ENCODE data around the gene GLT8D2.
"Not testable (repeated sequence)": the region's sequence is repeated elsewhere in the genome, so short reads cannot be mapped to it uniquely, and the experiment has no call there.

Gene GLT8D2

DNA sequence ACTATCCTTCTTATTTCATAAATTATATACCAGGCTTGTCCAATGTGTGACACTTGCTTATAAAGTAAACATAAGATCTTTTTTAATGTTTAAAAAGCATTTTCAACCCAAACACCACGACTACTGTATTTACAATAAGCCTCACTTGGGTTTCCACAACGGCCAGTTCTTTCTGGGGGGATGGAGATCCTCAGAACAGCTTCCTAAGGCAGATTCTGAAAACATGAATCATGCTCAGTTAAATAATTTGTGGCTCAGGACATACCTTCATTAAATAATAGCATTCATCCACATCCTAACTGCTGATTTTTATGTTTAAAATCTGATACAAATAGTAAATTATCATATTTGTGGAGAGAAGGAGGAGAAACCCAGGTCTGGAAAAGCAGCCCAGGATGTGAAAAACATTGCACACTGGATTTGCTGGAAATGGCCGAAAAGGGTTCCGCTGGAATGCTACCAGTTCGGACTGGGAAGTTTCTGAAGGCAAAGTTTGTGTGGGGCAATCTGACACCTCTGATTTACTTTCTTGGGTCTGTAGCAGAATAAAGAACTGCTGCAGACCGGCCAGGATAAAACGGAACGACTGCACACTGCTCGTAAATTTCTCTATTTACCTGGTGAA is 597 bp downstream of the GLT8D2 start:
- Histone ChIP-seq H3K9ac (ENCODE audit: low read length) (peak overlapping the region; percentile 76), H3K4me1 (ENCODE audit: control insufficient read depth, insufficient read depth, low read length) (peaks cover 29% of the 10 kb centered on the region), H3K4me3 (ENCODE audit: low read length) (peak overlapping the region; percentile 86), H3K27me3 (replicated peaks; ENCODE audit: control insufficient read depth, insufficient read depth, low read length) (no peaks in the 10 kb centered on the region), H3K9me3 (ENCODE audit: control insufficient read depth, low read length) (no peaks in the 10 kb centered on the region), H3K36me3 (ENCODE audit: control insufficient read depth, insufficient read depth, low read length, severe bottlenecking) (no peaks in the 10 kb centered on the region)
- peak; percentile 72 for DNase-seq (ENCODE audit: low read depth)

DNA sequence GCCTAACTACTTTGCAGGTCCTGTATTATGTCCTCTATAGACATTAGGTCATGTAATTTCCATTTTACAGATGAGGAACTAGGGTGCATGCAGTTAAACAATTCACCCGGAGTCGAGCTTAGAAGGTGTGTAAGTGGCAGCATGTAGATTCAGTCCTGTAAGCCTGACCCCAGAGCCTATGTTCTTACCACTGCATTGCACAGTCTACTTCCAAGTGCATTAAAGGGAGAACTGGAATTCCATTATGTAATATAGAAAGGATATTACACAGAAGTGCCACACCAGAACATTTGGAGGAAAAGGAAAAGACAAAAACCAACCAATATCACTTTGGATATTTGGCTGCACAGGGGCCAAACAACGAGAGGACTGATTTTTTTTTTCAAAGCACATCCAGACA is 1.2 kb downstream of the GLT8D2 start:
- DNase-seq (ENCODE audit: low read depth), result peak; percentile 48
- peak overlapping the region; percentile 76 for H3K9ac ChIP-seq (ENCODE audit: low read length)
- no peaks in the 10 kb centered on the region for H3K9me3 ChIP-seq (ENCODE audit: control insufficient read depth, low read length)
- H3K36me3 ChIP-seq (ENCODE audit: control insufficient read depth, insufficient read depth, low read length, severe bottlenecking), result no peaks in the 10 kb centered on the region
- H3K4me3 ChIP-seq (ENCODE audit: low read length), result peak overlapping the region; percentile 86
- H3K27me3 ChIP-seq (replicated peaks; ENCODE audit: control insufficient read depth, insufficient read depth, low read length), result no peaks in the 10 kb centered on the region
- H3K4me1 ChIP-seq (ENCODE audit: control insufficient read depth, insufficient read depth, low read length), result peaks cover 29% of the 10 kb centered on the region

DNA sequence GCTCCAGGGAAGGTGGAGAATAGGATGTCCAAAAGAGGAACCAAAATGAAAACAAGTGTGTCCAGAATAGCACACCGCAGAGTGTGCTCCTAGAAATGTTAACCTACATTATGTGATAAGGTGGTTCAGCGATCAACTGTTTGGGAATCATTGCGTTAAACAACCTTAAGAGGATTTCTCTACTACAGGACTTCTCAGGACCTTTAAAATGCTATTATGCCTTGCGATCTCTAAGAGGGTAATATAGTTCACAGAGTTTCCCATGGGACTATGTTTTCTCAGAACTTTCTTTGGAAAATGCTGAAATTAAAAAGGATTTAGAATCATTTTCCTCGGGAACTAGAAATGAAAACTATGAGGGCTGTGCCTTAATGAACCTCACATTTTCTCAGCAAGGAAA is 1.8 kb downstream of the GLT8D2 start:
- no peaks in the 10 kb centered on the region for H3K9me3 ChIP-seq (ENCODE audit: control insufficient read depth, low read length)
- H3K4me1 ChIP-seq (ENCODE audit: control insufficient read depth, insufficient read depth, low read length), result peaks cover 29% of the 10 kb centered on the region
- H3K27me3 ChIP-seq (replicated peaks; ENCODE audit: control insufficient read depth, insufficient read depth, low read length), result no peaks in the 10 kb centered on the region
- no peak overlapping the region for H3K9ac ChIP-seq (ENCODE audit: low read length)
- H3K4me3 ChIP-seq (ENCODE audit: low read length), result no peak overlapping the region
- DNase-seq (ENCODE audit: low read depth), result no peak
- H3K36me3 ChIP-seq (ENCODE audit: control insufficient read depth, insufficient read depth, low read length, severe bottlenecking), result no peaks in the 10 kb centered on the region

DNA sequence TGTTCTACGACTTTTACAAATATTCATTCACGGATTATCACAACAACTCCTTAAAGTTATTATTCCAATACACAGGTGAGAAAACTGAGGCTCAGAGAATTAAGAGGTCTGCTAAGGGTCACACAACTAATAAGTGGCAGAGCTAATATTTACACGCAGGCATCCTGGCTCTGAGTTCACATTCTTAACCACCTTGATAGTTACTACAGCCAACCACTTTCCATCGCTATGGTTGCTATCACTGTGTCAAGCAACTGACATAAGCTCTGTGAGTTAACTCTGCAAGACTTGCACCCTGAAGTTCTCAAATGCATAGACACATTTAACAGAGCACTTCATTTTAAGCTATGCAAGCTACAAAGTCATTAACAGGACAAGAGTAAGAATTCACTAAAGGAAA is 3.7 kb downstream of the GLT8D2 start:
- Histone ChIP-seq H3K9me3 (ENCODE audit: control insufficient read depth, low read length) (no peaks in the 10 kb centered on the region), H3K36me3 (ENCODE audit: control insufficient read depth, insufficient read depth, low read length, severe bottlenecking) (no peaks in the 10 kb centered on the region), H3K4me3 (ENCODE audit: low read length) (no peak overlapping the region), H3K27me3 (replicated peaks; ENCODE audit: control insufficient read depth, insufficient read depth, low read length) (no peaks in the 10 kb centered on the region), H3K4me1 (ENCODE audit: control insufficient read depth, insufficient read depth, low read length) (peaks cover 29% of the 10 kb centered on the region), H3K9ac (ENCODE audit: low read length) (no peak overlapping the region)
- DNase-seq (ENCODE audit: low read depth), result no peak

DNA sequence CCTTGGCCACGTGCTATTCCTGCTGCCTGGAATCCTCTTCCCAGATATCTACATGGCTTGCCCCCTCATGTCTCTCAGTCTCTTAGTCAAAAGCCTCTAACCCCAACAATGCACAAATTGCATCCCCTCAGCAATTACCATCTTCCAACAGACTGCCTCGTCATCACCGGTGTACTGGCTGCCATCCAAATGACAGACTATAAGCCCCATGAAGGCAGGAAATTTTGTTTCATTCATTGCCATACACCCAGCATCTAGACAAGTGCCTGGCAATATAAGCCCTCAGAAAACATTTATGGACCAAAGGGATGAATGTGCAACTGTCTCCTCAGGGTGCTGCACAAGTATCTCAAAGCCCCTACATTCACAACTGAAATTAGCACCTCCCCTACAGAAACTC is 5.8 kb downstream of the GLT8D2 start:
- Histone ChIP-seq H3K27me3 (replicated peaks; ENCODE audit: control insufficient read depth, insufficient read depth, low read length) (no peaks in the 10 kb centered on the region), H3K4me3 (ENCODE audit: low read length) (no peak overlapping the region)
- DNase-seq (ENCODE audit: low read depth), result no peak

DNA sequence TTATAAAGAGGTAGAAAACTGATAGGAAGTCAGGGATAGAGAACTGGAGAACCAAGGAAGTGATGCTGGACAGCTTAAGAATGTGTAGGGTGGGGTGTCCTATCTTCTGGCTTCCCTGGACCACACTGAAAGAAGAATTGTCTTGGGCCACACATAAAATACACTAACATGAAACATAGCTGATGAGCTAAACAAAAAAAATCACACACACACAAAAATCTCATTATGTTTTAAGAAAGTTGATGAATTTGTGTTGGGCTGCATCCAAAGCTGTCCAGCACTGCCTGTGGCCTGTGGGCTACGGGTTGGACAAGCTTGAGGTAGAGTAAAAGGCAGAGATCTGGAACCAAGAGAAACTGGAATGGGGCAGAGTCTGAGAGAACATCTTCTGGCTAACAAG is 7.4 kb downstream of the GLT8D2 start:
- H3K4me3 ChIP-seq (ENCODE audit: low read length), result no peak overlapping the region
- peaks cover 2% of the 10 kb centered on the region for H3K4me1 ChIP-seq (ENCODE audit: control insufficient read depth, insufficient read depth, low read length)
- no peaks in the 10 kb centered on the region for H3K27me3 ChIP-seq (replicated peaks; ENCODE audit: control insufficient read depth, insufficient read depth, low read length)
- no peaks in the 10 kb centered on the region for H3K36me3 ChIP-seq (ENCODE audit: control insufficient read depth, insufficient read depth, low read length, severe bottlenecking)
- H3K9ac ChIP-seq (ENCODE audit: low read length), result no peak overlapping the region
- no peak for DNase-seq (ENCODE audit: low read depth)
- no peaks in the 10 kb centered on the region for H3K9me3 ChIP-seq (ENCODE audit: control insufficient read depth, low read length)

More for the DNA sequence above, 5.8 kb downstream of the GLT8D2 start:
- H3K9me3 ChIP-seq (ENCODE audit: control insufficient read depth, low read length), result no peaks in the 10 kb centered on the region
- no peaks in the 10 kb centered on the region for H3K36me3 ChIP-seq (ENCODE audit: control insufficient read depth, insufficient read depth, low read length, severe bottlenecking)
- peaks cover 18% of the 10 kb centered on the region for H3K4me1 ChIP-seq (ENCODE audit: control insufficient read depth, insufficient read depth, low read length)
- H3K9ac ChIP-seq (ENCODE audit: low read length), result no peak overlapping the region

DNA sequence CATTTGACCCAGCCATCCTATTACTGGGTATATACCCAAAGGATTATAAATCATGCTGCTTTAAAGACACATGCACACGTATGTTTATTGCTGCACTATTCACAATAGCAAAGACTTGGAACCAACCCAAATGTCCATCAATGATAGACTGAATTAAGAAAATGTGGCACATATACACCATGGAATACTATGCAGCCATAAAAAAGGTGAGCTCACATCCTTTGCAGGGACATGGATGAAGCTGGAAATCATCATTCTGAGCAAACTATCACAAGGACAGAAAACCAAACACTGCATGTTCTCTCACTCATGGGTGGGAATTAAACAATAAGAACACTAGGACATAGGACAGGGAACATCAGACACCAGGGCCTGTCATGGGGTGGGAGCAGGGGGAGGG is 10.2 kb downstream of the GLT8D2 start:
- H3K9me3 ChIP-seq (ENCODE audit: control insufficient read depth, low read length); H3K36me3 ChIP-seq (ENCODE audit: control insufficient read depth, insufficient read depth, low read length, severe bottlenecking); DNase-seq (ENCODE audit: low read depth); H3K4me3 ChIP-seq (ENCODE audit: low read length); H3K4me1 ChIP-seq (ENCODE audit: control insufficient read depth, insufficient read depth, low read length); H3K27me3 ChIP-seq (replicated peaks; ENCODE audit: control insufficient read depth, insufficient read depth, low read length); H3K9ac ChIP-seq (ENCODE audit: low read length): not testable (repeated sequence)

DNA sequence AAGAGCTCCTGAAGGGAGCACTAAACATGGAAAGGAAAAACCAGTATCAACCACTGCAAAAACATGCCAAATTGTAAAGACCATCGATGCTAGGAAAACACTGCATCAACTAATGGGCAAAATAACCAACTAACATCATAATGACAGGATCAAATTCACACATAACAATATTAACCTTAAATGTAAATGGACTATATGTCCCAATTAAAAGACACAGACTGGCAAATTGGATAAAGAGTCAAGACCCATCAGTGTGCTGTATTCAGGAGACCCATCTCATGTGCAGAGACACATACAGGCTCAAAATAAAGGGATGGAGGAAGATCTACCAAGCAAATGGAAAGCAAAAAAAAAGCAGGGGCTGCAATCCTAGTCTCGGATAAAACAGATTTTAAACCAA is 13.8 kb downstream of the GLT8D2 start:
- H3K4me3 ChIP-seq (ENCODE audit: low read length); H3K27me3 ChIP-seq (replicated peaks; ENCODE audit: control insufficient read depth, insufficient read depth, low read length); H3K9me3 ChIP-seq (ENCODE audit: control insufficient read depth, low read length); H3K4me1 ChIP-seq (ENCODE audit: control insufficient read depth, insufficient read depth, low read length); DNase-seq (ENCODE audit: low read depth); H3K9ac ChIP-seq (ENCODE audit: low read length); H3K36me3 ChIP-seq (ENCODE audit: control insufficient read depth, insufficient read depth, low read length, severe bottlenecking): not testable (repeated sequence)

DNA sequence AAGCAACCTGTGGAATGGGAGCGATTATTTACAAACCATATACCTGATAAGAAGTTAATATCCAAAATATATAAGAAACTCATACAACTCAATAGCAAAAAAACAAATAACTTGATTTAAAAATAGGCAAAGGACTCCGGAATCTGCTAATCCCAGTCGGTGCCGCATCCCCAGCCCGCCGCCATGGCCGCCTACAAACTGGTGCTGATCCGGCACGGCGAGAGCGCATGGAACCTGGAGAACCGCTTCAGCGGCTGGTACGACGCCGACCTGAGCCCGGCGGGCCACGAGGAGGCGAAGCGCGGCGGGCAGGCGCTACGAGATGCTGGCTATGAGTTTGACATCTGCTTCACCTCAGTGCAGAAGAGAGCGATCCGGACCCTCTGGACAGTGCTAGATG is 19.4 kb downstream of the GLT8D2 start:
- DNase-seq (ENCODE audit: low read depth); H3K36me3 ChIP-seq (ENCODE audit: control insufficient read depth, insufficient read depth, low read length, severe bottlenecking); H3K4me1 ChIP-seq (ENCODE audit: control insufficient read depth, insufficient read depth, low read length); H3K9ac ChIP-seq (ENCODE audit: low read length); H3K27me3 ChIP-seq (replicated peaks; ENCODE audit: control insufficient read depth, insufficient read depth, low read length); H3K4me3 ChIP-seq (ENCODE audit: low read length); H3K9me3 ChIP-seq (ENCODE audit: control insufficient read depth, low read length): not testable (repeated sequence)

DNA sequence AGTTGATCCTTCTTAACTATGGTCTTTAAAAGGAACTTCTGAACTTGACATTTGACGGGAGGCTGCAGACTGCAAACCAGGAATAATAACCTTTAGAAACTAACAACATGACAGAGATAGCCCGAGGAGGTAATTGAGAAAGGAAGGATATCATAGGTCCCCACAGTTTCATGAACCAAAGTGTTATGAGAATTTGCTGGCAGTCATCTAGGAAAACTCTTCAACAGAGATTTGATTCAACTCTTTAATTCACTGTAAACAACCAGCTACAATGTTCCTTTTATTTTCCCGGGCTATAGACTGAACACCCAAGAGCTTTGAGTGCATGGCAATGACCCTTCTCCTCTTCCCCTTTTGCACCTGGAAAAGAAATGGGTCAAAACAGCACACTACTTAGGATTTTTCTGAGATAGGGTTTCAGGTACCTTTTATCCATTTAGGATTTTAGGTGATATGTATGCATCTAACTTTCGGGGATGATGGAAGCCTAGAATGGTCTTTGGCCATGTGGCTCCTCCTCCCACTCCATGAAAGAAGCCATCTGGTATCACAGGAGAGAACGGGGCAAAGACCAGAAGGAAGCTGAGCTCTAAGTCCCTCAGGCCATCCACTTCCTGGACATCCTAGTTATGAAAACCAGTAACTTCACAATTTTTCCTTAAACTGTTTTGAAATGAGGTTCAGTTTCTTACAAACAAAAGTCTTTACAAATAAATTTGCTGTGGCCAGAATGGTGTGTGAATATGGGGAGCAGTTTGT is 23.0 kb downstream of the GLT8D2 start:
- Histone ChIP-seq H3K36me3 (ENCODE audit: control insufficient read depth, insufficient read depth, low read length, severe bottlenecking) (no peaks in the 10 kb centered on the region), H3K4me3 (ENCODE audit: low read length) (no peak overlapping the region), H3K9ac (ENCODE audit: low read length) (no peak overlapping the region), H3K4me1 (ENCODE audit: control insufficient read depth, insufficient read depth, low read length) (no peaks in the 10 kb centered on the region), H3K9me3 (ENCODE audit: control insufficient read depth, low read length) (peaks cover 4% of the 10 kb centered on the region), H3K27me3 (replicated peaks; ENCODE audit: control insufficient read depth, insufficient read depth, low read length) (no peaks in the 10 kb centered on the region)
- no peak for DNase-seq (ENCODE audit: low read depth)

DNA sequence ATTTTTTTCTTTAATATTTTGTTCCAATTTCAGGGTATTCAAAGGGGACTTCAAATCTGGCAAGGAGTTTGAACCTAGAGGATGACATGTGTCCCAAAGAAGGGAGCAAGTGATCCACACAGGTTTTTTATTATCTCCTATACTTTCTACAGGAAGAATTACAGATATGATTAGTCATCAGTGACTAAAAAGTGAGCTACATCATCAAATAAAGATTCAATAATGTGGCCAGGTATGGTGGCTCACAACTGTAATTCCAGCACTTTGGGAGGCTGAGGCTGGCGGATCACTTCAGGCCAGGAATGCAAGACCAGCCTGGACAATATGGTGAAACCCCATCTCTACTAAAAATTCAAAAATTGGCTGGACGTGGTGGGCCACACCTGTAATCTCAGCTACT is 24.2 kb downstream of the GLT8D2 start:
- Histone ChIP-seq H3K27me3 (replicated peaks; ENCODE audit: control insufficient read depth, insufficient read depth, low read length) (no peaks in the 10 kb centered on the region), H3K4me3 (ENCODE audit: low read length) (no peak overlapping the region), H3K36me3 (ENCODE audit: control insufficient read depth, insufficient read depth, low read length, severe bottlenecking) (no peaks in the 10 kb centered on the region), H3K9me3 (ENCODE audit: control insufficient read depth, low read length) (peaks cover 4% of the 10 kb centered on the region), H3K9ac (ENCODE audit: low read length) (no peak overlapping the region), H3K4me1 (ENCODE audit: control insufficient read depth, insufficient read depth, low read length) (no peaks in the 10 kb centered on the region)
- DNase-seq (ENCODE audit: low read depth), result no peak

DNA sequence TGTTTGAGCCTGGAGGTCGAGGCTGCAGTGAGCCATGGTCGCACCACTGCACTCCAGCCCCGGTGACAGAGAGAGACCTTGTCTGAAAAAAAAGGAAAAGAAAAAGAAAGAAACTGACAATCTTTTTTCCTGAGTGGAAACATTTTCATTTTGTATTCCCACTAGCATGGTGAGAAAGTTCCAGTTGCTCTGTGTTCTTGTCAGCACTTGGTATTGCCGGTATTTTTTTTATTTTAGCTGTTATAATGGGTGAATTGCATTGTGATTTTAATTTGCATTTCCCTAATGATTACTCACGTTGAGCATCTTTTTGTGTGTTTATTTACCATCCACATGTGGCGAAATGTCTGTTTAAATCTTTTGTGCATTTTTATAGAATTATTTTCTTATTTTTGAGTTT is 25.6 kb downstream of the GLT8D2 start:
- Histone ChIP-seq H3K4me1 (ENCODE audit: control insufficient read depth, insufficient read depth, low read length) (no peaks in the 10 kb centered on the region), H3K9me3 (ENCODE audit: control insufficient read depth, low read length) (peaks cover 4% of the 10 kb centered on the region), H3K4me3 (ENCODE audit: low read length) (no peak overlapping the region), H3K27me3 (replicated peaks; ENCODE audit: control insufficient read depth, insufficient read depth, low read length) (no peaks in the 10 kb centered on the region), H3K9ac (ENCODE audit: low read length) (no peak overlapping the region), H3K36me3 (ENCODE audit: control insufficient read depth, insufficient read depth, low read length, severe bottlenecking) (no peaks in the 10 kb centered on the region)
- no peak for DNase-seq (ENCODE audit: low read depth)

All from adipocyte (in vitro differentiated cells).